OCI-LY7 (cell line): ENCODE measurements around the gene HSD17B14.

Experiments
- EZH2phosphoT487 ChIP-seq: fragments of 200-600 bp; sonication (generic); IDR thresholded peaks from 2 replicates; pipeline ENCODE4 v1.6.1; 2018; ENCODE audit warnings: low read depth, borderline replicate concordance, mild to moderate bottlenecking, mixed run types, antibody characterized with exemption, low read length, moderate library complexity, mixed read lengths
- TF ChIP-seq, protein P1 (sequence below): fragments of 200-600 bp; sonication (generic); conservative IDR thresholded peaks from 2 replicates; pipeline ENCODE4 v1.5.1; 2014; ENCODE audit warnings: mild to moderate bottlenecking, antibody characterized with exemption, low read length, moderate library complexity, mixed read lengths

DNA sequence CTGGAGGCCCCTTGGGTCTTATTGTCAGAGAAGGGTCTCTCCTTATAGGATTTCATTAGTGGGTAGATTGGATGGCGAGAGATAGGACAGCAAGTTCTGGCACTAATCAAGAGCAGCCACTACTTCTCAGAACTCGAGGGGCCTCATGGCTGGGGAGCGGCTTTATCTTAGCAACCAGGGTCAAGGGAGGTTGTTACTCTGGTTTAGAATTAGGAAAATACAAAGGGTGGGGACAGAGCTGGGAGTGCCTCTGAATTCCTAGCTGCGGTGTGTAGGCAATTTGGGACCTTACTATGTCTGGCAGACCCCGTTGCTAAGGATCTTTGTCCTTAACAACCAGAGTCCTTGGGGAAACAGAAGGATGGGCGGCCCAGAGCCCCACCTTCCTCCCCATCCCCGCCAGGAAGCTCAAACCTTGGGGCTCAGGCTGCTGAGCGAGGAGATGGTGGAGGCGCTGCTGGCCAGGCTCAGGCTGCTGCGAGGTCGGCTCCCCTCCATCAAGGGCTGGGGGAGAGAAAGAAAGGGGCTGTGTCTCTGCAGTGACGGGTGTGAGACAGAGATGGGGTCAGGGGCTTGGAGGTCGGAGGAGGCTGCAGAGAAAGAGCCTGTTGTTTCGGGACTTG lies 30.9 kb upstream of the HSD17B14 start:
- TF ChIP-seq, protein P1, sequence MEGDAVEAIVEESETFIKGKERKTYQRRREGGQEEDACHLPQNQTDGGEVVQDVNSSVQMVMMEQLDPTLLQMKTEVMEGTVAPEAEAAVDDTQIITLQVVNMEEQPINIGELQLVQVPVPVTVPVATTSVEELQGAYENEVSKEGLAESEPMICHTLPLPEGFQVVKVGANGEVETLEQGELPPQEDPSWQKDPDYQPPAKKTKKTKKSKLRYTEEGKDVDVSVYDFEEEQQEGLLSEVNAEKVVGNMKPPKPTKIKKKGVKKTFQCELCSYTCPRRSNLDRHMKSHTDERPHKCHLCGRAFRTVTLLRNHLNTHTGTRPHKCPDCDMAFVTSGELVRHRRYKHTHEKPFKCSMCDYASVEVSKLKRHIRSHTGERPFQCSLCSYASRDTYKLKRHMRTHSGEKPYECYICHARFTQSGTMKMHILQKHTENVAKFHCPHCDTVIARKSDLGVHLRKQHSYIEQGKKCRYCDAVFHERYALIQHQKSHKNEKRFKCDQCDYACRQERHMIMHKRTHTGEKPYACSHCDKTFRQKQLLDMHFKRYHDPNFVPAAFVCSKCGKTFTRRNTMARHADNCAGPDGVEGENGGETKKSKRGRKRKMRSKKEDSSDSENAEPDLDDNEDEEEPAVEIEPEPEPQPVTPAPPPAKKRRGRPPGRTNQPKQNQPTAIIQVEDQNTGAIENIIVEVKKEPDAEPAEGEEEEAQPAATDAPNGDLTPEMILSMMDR: no peak
- TF ChIP-seq EZH2phosphoT487: no peak
